Right atrium auricular region (tissue), 2 donors: ENCODE data around the gene GFOD1. TPM values are rescaled to one million over a fixed set of nuclear protein-coding genes. Genes with fewer than 3 reads are reported as not detected.

ENCODE experiments used
- DNase-seq: peaks from one replicate; pipeline ENCODE4 v3.0.0-alpha.2; 2019; ENCODE audit warnings: low spot score
- H3K27ac ChIP-seq, 2 donors: fragments of 200-600 bp; sonication (generic); 1 replicate in 1 of 2; 2 replicates in 1 of 2; pipeline ENCODE4 v1.5.1; 2016 to 2019
- H3K27me3 ChIP-seq, 2 donors: fragments of 200-600 bp; sonication (generic); one replicate each; pipeline versions ENCODE4 v1.5.1 to v1.6.0; 2017 to 2019
- H3K36me3 ChIP-seq: fragments of 200-600 bp; sonication (generic); one replicate; pipeline ENCODE4 v1.5.1; 2016
- H3K4me1 ChIP-seq, 2 donors: fragments of 200-600 bp; sonication (generic); one replicate each; pipeline versions ENCODE4 v1.5.1 to v1.6.0; 2017 to 2019
- H3K4me3 ChIP-seq, 2 donors: fragments of 200-600 bp; sonication (generic); 1 replicate in 1 of 2; 2 replicates in 1 of 2; pipeline ENCODE4 v1.5.1; 2017 to 2019; ENCODE audit warnings: mild to moderate bottlenecking in 1 of 2, moderate library complexity in 1 of 2
- H3K9me3 ChIP-seq, 2 donors: fragments of 200-600 bp; sonication (generic); one replicate each; pipeline ENCODE4 v1.5.1; 2019
- CTCF ChIP-seq, 2 donors: fragments of 200-600 bp; sonication (generic); IDR thresholded peaks; one replicate each; pipeline ENCODE4 v1.5.1; 2019; ENCODE audit warnings: antibody characterized with exemption in 2 of 2
- total RNA-seq, 2 donors: library from RNA; depleted of rRNA; stranded (reverse); fragments of >200 nt; gene quantifications; one replicate each; pipeline ENCODE4 v1.1.0, GENCODE V29; 2016

Gene GFOD1
- total RNA-seq, 2 donors from 2014 or later, result 66.2 to 96.3 TPM

- no peak overlapping the region for H3K4me3 ChIP-seq
- H3K27me3 ChIP-seq, result no peaks in the 10 kb centered on the region
- no peak for DNase-seq
- peak overlapping the region; percentile 43 to 91 for H3K27ac ChIP-seq
- TF ChIP-seq CTCF (IDR thresholded peaks at IDR 0.05), result no peak
- H3K9me3 ChIP-seq, result no peaks in the 10 kb centered on the region
- H3K4me1 ChIP-seq, result peaks cover 0 to 95% of the 10 kb centered on the region in 2 donors
- no peaks in the 10 kb centered on the region for H3K36me3 ChIP-seq
Observed at GRCh38 chr6:13431059-13431656, 56.2 kb downstream of the GFOD1 start.

GRCh38 chr6:13429406-13429753 is 58.0 kb downstream of the GFOD1 start:
- TF ChIP-seq CTCF (IDR thresholded peaks at IDR 0.05), result no peak
- no peak for DNase-seq
- H3K4me3 ChIP-seq, result no peak overlapping the region
- H3K4me1 ChIP-seq, result peaks cover 0 to 95% of the 10 kb centered on the region in 2 donors
- no peaks in the 10 kb centered on the region for H3K27me3 ChIP-seq
- H3K36me3 ChIP-seq, result no peaks in the 10 kb centered on the region
- H3K27ac ChIP-seq, result peak overlapping the region; percentile 78 to 91
- no peaks in the 10 kb centered on the region for H3K9me3 ChIP-seq

- Histone ChIP-seq H3K27me3 (no peaks in the 10 kb centered on the region), H3K4me1 (peaks cover 0 to 95% of the 10 kb centered on the region in 2 donors), H3K9me3 (no peaks in the 10 kb centered on the region), H3K36me3 (no peaks in the 10 kb centered on the region), H3K27ac (peak overlapping the region; percentile 78 to 91), H3K4me3 (no peak overlapping the region)
- TF ChIP-seq CTCF (IDR thresholded peaks at IDR 0.05), result peak in 1 of 2 donors; percentile 2
- DNase-seq, result no peak
Observed at GRCh38 chr6:13428583-13429405, 58.6 kb downstream of the GFOD1 start.

GRCh38 chr6:13427801-13428582 is 59.4 kb downstream of the GFOD1 start:
- no peaks in the 10 kb centered on the region for H3K9me3 ChIP-seq
- H3K36me3 ChIP-seq, result no peaks in the 10 kb centered on the region
- no peak for TF ChIP-seq CTCF (IDR thresholded peaks at IDR 0.05)
- H3K4me3 ChIP-seq, result no peak overlapping the region
- no peak for DNase-seq
- H3K4me1 ChIP-seq, result peaks cover 0 to 95% of the 10 kb centered on the region in 2 donors
- no peaks in the 10 kb centered on the region for H3K27me3 ChIP-seq
- peak overlapping the region; percentile 78 to 91 for H3K27ac ChIP-seq

- no peak for DNase-seq
- Histone ChIP-seq H3K9me3 (no peaks in the 10 kb centered on the region), H3K27me3 (no peaks in the 10 kb centered on the region), H3K36me3 (no peaks in the 10 kb centered on the region), H3K4me1 (peaks cover 0 to 95% of the 10 kb centered on the region in 2 donors), H3K4me3 (no peak overlapping the region), H3K27ac (peak overlapping the region; percentile 78 to 91)
- TF ChIP-seq CTCF (IDR thresholded peaks at IDR 0.05), result no peak
Observed at GRCh38 chr6:13427316-13427715, 60.1 kb downstream of the GFOD1 start.
